SKM-1 treated with dmso at 0.1 percent for 144 hours (cell line): ENCODE data around the gene KCNE4.

ENCODE experiments used
- DNase-seq: peaks from one replicate; lab custom pipeline; 2025; ENCODE audit not compliant: unreplicated experiment; lab: John Stamatoyannopoulos, UW

The KCNE4 gene, protein sequence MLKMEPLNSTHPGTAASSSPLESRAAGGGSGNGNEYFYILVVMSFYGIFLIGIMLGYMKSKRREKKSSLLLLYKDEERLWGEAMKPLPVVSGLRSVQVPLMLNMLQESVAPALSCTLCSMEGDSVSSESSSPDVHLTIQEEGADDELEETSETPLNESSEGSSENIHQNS

DNA sequence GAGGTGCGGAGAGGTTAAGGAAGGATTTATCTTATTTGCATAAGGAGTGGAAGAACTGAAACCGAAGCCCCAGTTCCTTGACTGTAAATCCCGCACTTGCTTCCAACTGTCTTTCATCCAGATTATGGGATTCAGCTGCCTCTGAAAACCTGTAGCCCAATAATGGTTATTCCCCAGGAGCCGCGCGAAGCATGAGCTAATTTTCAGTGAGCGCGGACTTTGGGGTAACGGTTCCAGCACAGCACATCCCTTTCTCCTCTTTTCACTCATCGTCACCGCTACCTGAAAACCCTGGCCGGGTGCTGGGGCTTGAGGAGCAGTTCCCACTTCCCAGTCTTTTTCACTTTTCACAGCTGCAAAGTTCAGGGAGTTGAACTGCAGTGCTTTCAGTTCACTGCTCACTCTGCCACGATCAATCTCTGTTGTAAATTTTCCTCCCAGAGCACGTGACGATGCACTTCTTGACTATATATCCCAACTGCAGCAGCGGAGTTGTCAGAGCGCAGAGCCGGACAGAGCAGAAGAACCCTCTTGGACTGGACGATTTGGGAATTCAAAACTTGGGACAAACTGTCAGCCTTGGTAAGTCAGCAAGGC lies at the start of gene KCNE4:
Gene KCNE4 (plus strand): TSS at position 498 of the 597 bp plus-strand sequence. CDS start 641 bp downstream, outside the sequence.
- DNase-seq = no peak

- no peak for DNase-seq
Observed at GRCh38 chr2:223003191-223003590, 48.8 kb upstream of the KCNE4 start.

DNA sequence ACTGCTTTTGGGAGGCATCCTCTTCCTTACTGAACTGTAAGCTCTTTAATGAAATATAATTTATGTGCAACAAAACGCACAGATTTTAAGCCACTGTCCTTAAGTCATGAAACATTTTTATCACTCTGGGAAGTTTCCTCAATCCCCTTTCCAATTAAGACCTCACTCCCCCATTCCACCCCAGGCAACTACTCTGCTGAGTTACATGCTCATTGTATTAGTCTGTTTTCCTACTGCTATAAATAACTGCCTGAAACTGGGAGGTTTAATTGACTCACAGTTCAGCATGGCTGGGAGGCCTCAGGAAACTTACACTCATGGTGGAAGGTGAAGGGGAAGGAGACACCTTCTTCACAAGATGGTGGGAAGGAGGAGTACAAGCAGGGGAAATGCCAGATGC lies 46.5 kb upstream of the KCNE4 start:
- no peak for DNase-seq

DNA sequence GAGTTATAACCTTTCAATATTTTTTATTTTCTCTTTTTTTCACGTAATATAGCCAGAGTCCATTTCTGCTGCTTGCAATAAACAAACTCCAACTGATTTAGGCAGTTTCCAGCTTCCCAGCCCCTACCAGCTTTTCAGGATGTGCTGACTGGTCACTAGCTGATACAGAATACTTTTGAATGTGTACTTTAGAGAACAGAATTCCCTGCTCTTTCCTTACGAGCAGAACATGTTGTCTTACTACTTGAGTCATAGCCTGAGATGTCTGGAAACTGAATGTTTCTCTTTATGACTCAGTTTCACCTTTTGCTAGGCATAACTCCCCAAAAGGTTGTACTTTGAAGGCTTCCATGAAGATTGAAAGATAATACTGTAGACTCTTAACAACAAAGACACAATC lies 44.5 kb upstream of the KCNE4 start:
- no peak for DNase-seq

DNA sequence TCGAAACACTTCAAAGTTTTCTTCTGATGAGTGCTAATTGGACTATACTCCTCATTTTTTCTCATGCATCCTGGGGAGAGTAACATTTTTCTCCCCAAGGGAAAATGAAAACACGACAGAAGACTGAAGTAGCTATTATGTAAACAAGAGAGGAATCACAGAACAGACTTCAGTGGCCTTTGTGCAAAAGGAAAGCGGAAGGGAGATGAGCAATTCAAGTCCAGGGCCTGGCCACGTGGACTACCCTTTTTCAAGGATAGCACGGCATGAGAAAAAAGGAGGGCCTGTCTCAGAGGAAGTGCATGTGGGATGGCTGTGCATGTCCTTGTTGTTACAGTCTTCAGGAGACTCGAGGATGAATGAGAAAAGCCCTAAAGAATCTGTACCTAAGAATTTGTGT lies 43.8 kb upstream of the KCNE4 start:
- DNase-seq = no peak

DNA sequence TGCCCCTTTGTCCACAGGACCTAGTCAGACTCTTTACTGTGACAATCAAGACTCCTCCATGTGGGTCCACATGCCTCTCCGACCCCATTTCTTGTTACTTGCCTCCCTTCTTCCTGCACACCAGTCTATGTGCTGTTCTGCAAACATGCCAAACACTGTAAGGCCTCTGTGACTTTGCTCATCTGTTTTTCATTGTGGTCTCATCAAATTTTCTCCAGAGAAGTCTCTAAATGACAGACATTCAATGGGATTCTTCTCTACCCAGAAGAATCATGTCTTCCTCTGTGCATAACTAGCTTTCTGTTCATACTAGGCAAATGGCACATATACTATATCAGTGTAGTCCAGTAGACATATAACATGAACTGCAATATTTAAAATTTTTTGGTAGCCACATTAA lies 43.0 kb upstream of the KCNE4 start:
- DNase-seq = no peak

GRCh38 chr2:223010641-223011040 lies 41.3 kb upstream of the KCNE4 start:
- no peak for DNase-seq

DNA sequence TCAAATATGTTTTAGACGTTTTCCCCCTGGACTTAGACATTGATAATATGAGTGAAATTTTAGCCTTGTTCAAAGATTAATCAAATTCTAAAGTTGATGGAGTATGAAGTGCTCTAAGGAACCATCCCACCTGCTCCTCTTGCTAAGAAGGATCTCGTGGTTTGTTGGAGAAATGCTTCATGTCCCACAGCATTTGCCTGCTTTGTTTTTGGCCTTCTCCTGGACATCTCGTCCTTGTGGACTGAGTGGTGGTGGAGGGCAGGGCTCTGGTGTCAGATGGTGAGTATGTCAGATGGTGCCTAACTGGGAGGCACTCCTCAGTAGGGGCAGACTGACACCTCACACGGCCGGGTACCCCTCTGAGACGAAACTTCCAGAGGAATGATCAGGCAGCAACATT lies 39.7 kb upstream of the KCNE4 start:
- no peak for DNase-seq

- no peak for DNase-seq
Observed at GRCh38 chr2:223019390-223019930, 32.5 kb upstream of the KCNE4 start.

GRCh38 chr2:223019987-223020717 lies 31.8 kb upstream of the KCNE4 start:
- DNase-seq = no peak

- DNase-seq = no peak
Observed at GRCh38 chr2:223020971-223021675, 30.9 kb upstream of the KCNE4 start.

- DNase-seq = no peak
Observed at GRCh38 chr2:223026357-223027110, 25.5 kb upstream of the KCNE4 start.

DNA sequence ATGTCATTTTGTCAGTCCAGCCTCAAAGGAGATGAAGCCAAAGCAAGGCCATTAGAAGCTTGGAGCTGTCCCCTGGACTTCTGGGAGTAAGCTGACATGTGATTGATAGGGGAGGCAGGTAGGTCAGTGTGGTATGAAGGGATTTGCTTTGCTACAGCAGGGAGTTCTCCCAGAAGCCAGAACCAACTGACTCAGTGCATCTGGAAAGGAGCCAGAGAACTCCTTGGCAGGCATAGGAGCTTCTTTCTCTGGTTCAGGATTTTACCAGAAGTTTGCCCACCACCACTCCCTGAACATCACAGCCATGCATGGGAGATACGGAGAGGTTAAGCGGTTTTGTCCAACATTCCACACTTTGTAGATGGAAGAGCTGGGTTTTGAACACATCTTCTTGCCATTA lies 24.5 kb upstream of the KCNE4 start:
- no peak for DNase-seq

DNA sequence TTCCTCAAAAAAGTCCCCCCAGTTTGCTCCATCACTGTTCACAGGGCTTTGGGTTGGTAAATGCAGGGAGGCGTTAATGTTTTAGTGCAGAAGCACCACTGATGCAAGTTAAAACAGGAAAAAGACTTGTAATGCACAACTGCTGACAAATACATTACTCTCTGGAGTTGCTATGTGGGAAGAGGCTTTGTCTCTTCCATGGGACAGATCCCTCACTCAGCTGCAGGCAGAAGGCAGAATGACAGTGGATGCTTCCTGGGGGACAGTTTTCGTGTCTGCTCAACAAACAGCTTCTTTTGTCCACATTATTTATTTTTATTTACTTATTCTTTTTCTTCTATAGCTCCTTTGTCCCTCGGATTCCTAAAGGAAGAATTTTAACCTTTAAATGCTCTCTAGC lies 22.7 kb upstream of the KCNE4 start:
- DNase-seq = no peak

DNA sequence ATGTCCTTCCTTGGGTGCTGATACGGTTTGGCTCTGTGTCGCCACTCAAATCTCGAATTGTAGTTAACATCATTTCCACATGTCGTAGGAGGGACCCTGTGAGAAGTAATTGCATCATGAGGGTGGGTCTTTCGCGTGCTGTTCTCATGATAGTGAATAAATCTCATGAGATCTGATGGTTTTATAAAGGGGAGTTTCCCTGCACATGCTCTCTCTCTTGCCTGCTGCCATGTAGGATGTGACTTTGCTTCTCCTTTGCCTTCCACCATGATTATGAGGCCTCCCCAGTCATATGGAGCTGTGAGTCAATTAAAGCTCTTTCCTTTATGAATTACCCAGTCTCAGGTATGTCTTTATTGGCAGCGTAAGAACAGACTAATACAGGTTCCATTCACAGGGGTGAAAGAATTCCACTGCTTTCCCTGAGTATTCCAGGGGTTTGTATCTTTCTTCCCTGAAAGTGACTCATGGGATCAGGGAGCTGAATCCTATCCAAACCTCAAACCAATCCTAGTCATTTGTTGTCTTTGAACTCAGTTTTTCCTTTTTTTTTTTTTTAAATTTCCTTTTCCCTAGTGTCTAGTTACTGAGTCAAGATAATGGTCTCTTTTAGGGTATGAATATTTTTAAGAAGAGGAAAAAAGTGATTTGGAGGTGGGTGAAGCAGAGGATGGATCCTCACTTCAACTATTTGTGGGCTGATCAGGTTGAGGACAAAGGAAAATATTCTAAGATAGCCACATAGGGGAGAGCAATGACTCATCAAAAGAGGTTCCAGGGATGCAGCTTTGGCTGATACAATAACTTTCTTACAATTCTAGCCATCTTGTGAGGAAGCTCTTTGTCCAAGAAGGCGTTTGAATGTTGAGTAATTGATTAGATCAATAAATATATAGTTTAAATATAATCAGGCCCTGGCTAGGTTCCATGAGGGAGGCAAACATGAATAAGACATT lies 19.5 kb upstream of the KCNE4 start:
- no peak for DNase-seq

GRCh38 chr2:223034221-223034975 lies 17.6 kb upstream of the KCNE4 start:
- no peak for DNase-seq

DNA sequence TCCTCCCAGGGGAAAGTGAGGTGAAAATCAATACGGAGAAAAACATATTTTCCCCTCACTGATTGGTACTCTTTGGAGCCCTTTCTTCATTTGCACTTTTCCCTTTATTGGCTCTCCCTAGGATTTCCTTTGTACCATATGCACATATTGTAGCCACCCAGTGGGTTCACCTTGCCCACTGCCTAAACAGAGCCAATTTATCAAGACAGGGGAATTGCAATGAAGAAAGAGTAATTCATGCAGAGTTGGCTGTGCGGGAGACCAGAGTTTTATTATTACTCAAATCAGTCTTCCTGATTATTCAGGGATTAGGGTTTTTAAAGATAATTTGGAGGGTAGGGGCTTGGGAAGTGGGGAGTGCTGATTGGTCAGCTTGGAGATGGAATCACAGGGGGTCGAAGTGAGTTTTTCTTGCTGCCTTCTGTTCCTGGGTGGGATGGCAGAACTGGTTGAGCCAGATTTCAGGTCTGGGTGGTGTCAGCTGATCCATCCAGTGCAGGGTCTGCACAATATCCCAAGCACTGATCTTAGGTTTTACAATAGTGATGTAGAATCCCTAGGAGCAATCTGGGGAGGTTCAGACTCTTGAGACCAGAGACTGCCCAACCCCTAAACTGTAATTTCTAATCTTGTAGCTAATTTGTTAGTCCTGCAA lies 15.1 kb upstream of the KCNE4 start:
- DNase-seq = no peak

DNA sequence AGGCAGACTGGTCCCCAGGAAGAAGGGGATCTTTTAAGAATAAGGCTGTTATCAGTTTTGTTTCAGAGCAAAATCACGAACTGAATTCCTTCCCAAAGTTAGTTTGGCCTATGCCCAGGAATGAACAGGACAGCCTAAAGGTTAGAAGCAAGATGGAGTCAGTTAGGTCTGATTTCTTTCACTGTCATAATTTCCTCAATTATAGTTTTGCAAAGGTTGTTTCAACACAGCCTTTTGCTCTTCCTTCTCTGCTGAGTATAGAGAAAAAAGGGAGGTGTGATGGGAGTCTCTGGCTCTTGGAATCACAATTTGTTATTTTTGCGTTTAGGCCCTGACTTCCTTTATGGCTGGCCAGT lies 14.6 kb upstream of the KCNE4 start:
- DNase-seq = no peak

DNA sequence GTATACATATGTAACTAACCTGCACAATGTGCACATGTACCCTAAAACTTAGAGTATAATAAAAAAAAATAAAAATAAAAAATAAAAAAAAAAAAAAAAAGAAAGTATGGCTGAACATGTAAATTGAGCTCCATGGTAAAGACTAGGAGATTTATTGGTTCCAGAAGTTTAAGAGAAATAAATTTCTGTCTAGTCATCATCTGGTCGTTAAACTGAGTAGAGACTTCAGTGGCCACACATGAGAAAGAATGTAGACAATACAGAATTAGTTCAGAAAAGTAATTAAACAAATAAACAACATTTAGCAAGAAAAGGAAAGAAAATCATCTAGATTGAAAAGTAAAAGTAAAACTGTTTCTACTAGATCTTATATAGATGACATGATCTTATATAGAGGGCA lies 12.4 kb upstream of the KCNE4 start:
- no peak for DNase-seq
